ENCODE results near the gene TNNT3. TPM values are rescaled to one million over a fixed set of nuclear protein-coding genes. Genes with fewer than 3 reads are reported as not detected.
A peak's percentile ranks its signal among the peaks of the same experiment; 100 is the strongest.
"Not testable (repeated sequence)": the region's sequence is repeated elsewhere in the genome, so short reads cannot be mapped to it uniquely, and the experiment has no call there.

Gene TNNT3
- total RNA-seq, 4 donors from 2014 or later, result 1.5 to 12.9 (median 4.8) TPM

DNA sequence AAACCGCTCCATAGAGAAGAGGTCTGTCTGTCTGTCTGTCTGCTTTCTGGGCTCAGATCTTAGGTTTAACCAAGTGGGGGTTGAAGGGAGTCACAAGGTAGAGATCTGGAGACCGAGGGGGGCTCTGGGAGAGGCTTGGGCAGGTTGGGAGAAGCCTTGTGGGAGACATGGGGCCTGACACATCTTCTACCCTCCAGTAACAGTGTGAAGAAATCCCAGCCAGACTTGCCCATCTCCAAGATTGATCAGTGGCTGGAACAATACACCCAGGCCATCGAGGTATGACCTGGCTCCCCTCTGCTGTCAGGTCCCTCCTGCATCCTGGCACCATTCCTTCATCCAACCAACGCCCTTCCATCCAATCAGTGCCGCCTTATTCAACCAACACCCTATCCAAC is 35.2 kb upstream of the TNNT3 start:
- H3K36me3 ChIP-seq, result peaks cover 57% of the 10 kb centered on the region
- TF ChIP-seq POLR2AphosphoS5 (IDR thresholded peaks at IDR 0.05) (no peak), EP300 (IDR thresholded peaks at IDR 0.05) (no peak), POLR2A (IDR thresholded peaks at IDR 0.05) (no peak)
- TF ChIP-seq, protein P1, sequence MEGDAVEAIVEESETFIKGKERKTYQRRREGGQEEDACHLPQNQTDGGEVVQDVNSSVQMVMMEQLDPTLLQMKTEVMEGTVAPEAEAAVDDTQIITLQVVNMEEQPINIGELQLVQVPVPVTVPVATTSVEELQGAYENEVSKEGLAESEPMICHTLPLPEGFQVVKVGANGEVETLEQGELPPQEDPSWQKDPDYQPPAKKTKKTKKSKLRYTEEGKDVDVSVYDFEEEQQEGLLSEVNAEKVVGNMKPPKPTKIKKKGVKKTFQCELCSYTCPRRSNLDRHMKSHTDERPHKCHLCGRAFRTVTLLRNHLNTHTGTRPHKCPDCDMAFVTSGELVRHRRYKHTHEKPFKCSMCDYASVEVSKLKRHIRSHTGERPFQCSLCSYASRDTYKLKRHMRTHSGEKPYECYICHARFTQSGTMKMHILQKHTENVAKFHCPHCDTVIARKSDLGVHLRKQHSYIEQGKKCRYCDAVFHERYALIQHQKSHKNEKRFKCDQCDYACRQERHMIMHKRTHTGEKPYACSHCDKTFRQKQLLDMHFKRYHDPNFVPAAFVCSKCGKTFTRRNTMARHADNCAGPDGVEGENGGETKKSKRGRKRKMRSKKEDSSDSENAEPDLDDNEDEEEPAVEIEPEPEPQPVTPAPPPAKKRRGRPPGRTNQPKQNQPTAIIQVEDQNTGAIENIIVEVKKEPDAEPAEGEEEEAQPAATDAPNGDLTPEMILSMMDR (IDR thresholded peaks at IDR 0.05), result no peak
- H3K4me3 ChIP-seq, result no peak overlapping the region
- WGBS, result 87% methylated on average over 5 of the region's 5 CpGs
- peaks cover 53% of the 10 kb centered on the region for H3K4me1 ChIP-seq
- no peaks in the 10 kb centered on the region for H3K9me3 ChIP-seq
- H3K27ac ChIP-seq, result no peak overlapping the region
- no peaks in the 10 kb centered on the region for H3K27me3 ChIP-seq
- peak in 1 of 2 donors; percentile 26 for DNase-seq (ENCODE audit: low spot score in 2 of 2)

GRCh38 chr11:1886551-1886950 is 33.0 kb upstream of the TNNT3 start:
- H3K4me1 ChIP-seq, result peaks cover 42% of the 10 kb centered on the region
- peaks cover 58% of the 10 kb centered on the region for H3K36me3 ChIP-seq
- H3K4me3 ChIP-seq; H3K27me3 ChIP-seq; H3K27ac ChIP-seq; DNase-seq (ENCODE audit: low spot score in 2 of 2); H3K9me3 ChIP-seq: not testable (repeated sequence)
- 94% methylated on average over 13 of the region's 13 CpGs for WGBS

DNA sequence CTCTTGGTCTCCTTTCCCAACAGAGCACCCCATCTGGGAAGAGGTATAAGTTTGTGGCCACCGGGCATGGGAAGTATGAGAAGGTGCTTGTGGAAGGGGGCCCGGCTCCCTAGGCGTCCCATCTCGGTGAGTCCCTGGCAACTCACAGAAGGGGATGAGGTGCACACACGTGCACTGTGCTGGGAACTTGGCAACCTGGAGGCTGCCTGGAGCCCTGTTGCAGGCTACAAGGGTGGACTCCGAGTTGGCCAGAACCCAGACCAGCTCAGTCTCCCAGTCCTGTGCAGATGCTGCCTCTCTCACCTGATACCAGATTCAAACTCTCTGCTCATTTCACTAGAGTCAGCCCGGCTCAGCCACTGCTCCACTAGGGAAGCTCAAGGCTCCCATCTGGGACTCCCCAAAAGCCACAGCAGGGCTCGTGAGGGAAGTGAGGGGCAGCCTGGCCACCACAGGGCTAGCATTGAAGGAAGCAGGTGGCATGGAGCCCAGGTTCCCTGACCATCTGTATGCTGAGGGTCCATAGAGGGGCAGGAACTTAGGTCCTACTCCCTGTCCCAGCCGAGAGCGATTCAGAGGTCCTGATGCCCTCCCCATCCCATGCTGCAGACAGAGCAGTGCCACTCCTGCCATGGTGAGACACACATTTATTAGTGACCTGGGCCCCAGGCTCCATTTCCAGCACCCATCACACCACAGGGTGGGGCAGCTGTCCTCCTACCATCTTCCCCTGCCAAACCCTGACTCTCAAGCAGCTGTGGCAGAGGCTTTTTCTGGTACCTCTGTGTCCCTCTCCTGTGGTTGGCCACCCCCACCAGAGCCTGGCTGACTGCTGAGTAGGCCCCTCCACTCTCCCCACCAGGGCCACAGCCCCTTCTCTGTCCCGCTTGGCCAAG is 31.8 kb upstream of the TNNT3 start:
- Histone ChIP-seq H3K27ac (no peak overlapping the region), H3K4me3 (no peak overlapping the region), H3K27me3 (no peaks in the 10 kb centered on the region), H3K9me3 (no peaks in the 10 kb centered on the region), H3K4me1 (peaks cover 31% of the 10 kb centered on the region), H3K36me3 (peaks cover 58% of the 10 kb centered on the region)
- no peak for DNase-seq (ENCODE audit: low spot score in 2 of 2)
- TF ChIP-seq, protein P1 (IDR thresholded peaks at IDR 0.05), result no peak
- TF ChIP-seq EP300 (IDR thresholded peaks at IDR 0.05), result no peak
- TF ChIP-seq POLR2AphosphoS5 (IDR thresholded peaks at IDR 0.05), result no peak
- no peak for TF ChIP-seq POLR2A (IDR thresholded peaks at IDR 0.05)
- 70% methylated on average over 6 of the region's 11 CpGs for WGBS

DNA sequence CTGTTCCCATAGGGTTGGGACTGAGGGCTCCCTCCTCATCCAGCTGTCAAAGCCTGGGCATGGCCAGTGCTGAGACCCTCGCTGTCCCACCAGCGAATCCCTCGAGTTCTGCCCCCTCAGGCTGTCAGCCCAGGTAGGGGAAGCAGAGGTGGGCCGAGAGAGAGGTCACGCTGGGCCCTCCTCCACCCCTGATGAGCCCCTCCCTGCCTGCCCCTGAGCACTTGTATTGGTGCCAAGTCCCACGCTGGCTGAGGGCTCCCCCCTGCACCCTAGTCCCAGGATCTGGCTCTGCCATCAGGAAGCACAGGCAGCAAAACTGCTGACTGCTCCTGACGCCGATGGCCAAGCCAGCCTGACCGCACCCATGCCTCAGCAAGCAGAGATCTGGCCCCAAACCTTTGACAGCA is 31.2 kb upstream of the TNNT3 start:
- Histone ChIP-seq H3K4me1 (peaks cover 31% of the 10 kb centered on the region), H3K9me3 (no peaks in the 10 kb centered on the region), H3K36me3 (peaks cover 54% of the 10 kb centered on the region), H3K27ac (no peak overlapping the region), H3K4me3 (no peak overlapping the region), H3K27me3 (no peaks in the 10 kb centered on the region)
- WGBS, result 52% methylated on average over 9 of the region's 9 CpGs
- peak in 1 of 2 donors; percentile 83 for DNase-seq (ENCODE audit: low spot score in 2 of 2)
- TF ChIP-seq EP300 (IDR thresholded peaks at IDR 0.05), result no peak
- TF ChIP-seq, protein P1 (IDR thresholded peaks at IDR 0.05), result no peak
- TF ChIP-seq POLR2AphosphoS5 (IDR thresholded peaks at IDR 0.05), result no peak
- TF ChIP-seq POLR2A (IDR thresholded peaks at IDR 0.05), result no peak

- Histone ChIP-seq H3K9me3 (no peaks in the 10 kb centered on the region), H3K36me3 (peaks cover 49% of the 10 kb centered on the region), H3K4me1 (peaks cover 31% of the 10 kb centered on the region), H3K27me3 (no peaks in the 10 kb centered on the region), H3K4me3 (no peak overlapping the region), H3K27ac (no peak overlapping the region)
- no peak for TF ChIP-seq POLR2A (IDR thresholded peaks at IDR 0.05)
- no peak for TF ChIP-seq EP300 (IDR thresholded peaks at IDR 0.05)
- TF ChIP-seq, protein P1 (IDR thresholded peaks at IDR 0.05), result no peak
- TF ChIP-seq POLR2AphosphoS5 (IDR thresholded peaks at IDR 0.05), result no peak
- DNase-seq (ENCODE audit: low spot score in 2 of 2), result no peak
- 89% methylated on average over 4 of the region's 6 CpGs for WGBS
Observed at GRCh38 chr11:1888811-1889210, 30.7 kb upstream of the TNNT3 start.
